Thoracic aorta (tissue), 2 donors: ENCODE data around the gene ADGRE2. TPM values are rescaled to one million over a fixed set of nuclear protein-coding genes. Genes with fewer than 3 reads are reported as not detected.

Source experiments
- ATAC-seq: fragments of 150-250 bp; one replicate; pipeline ENCODE4 v1.8.0; 2017; ENCODE audit warnings: low read depth; ENCODE audit not compliant: insufficient number of reproducible peaks, low FRiP score
- DNase-seq: peaks from one replicate; pipeline ENCODE4 v3.0.0-alpha.2; 2020; ENCODE audit warnings: low spot score
- H3K27ac ChIP-seq, 2 donors: fragments of 200-600 bp; sonication (generic); 1 replicate in 1 of 2; 2 replicates in 1 of 2; pipeline ENCODE4 v1.5.1; 2016; ENCODE audit warnings: mild to moderate bottlenecking in 2 of 2, moderate library complexity in 2 of 2
- H3K27me3 ChIP-seq: fragments of 200-600 bp; sonication (generic); replicated peaks from 2 replicates; pipeline ENCODE4 v1.6.0; 2016; ENCODE audit warnings: mild to moderate bottlenecking; ENCODE audit not compliant: insufficient read depth
- H3K36me3 ChIP-seq: fragments of 200-600 bp; sonication (generic); one replicate; pipeline ENCODE4 v1.5.1; 2016
- H3K4me1 ChIP-seq, 2 donors: fragments of 200-600 bp; sonication (generic); 1 replicate in 1 of 2; 2 replicates in 1 of 2; pipeline versions ENCODE4 v1.5.1 to v1.6.0; 2016; ENCODE audit warnings: low read depth in 2 of 2, mild to moderate bottlenecking in 1 of 2; ENCODE audit not compliant: control insufficient read depth in 1 of 2
- H3K4me3 ChIP-seq: fragments of 200-600 bp; sonication (generic); 2 replicates; pipeline ENCODE4 v1.5.1; 2016; ENCODE audit warnings: mild to moderate bottlenecking
- H3K9me3 ChIP-seq: fragments of 200-600 bp; sonication (generic); 2 replicates; pipeline ENCODE4 v1.5.1; 2016
- CTCF ChIP-seq: fragments of 200-600 bp; sonication (generic); IDR thresholded peaks from one replicate; pipeline ENCODE4 v1.5.1; 2019; ENCODE audit warnings: antibody characterized with exemption
- total RNA-seq, 2 donors: library from RNA; depleted of rRNA; stranded (reverse); fragments of >200 nt; gene quantifications; one replicate each; pipeline versions ENCODE4 v1.1.0 to v1.2.3, GENCODE V29; 2016

Gene ADGRE2
- total RNA-seq, 2 donors from 2014 or later: 8.3 to 9.9 TPM

- no peak overlapping the region for H3K4me3 ChIP-seq
- no peaks in the 10 kb centered on the region for H3K36me3 ChIP-seq
- no peak overlapping the region for H3K27ac ChIP-seq
- no peaks in the 10 kb centered on the region for H3K27me3 ChIP-seq
- H3K4me1 ChIP-seq: peaks cover 0 to 3% of the 10 kb centered on the region in 2 donors
- ATAC-seq (no peak), DNase-seq (no peak)
- no peak for TF ChIP-seq CTCF
- no peaks in the 10 kb centered on the region for H3K9me3 ChIP-seq
These were observed 5.4 kb downstream of the ADGRE2 start for GRCh38 chr19:14772995-14773394.

GRCh38 chr19:14772467-14772866 lies 5.9 kb downstream of the ADGRE2 start:
- Histone ChIP-seq H3K27ac (no peak overlapping the region), H3K27me3 (no peaks in the 10 kb centered on the region), H3K4me1 (peaks cover 0 to 3% of the 10 kb centered on the region in 2 donors), H3K4me3 (no peak overlapping the region), H3K36me3 (no peaks in the 10 kb centered on the region), H3K9me3 (no peaks in the 10 kb centered on the region)
- ATAC-seq (no peak), DNase-seq (no peak)
- no peak for TF ChIP-seq CTCF

GRCh38 chr19:14770944-14771839 lies 7.2 kb downstream of the ADGRE2 start:
- no peak for ATAC-seq
- no peaks in the 10 kb centered on the region for H3K36me3 ChIP-seq
- H3K27me3 ChIP-seq: no peaks in the 10 kb centered on the region

GRCh38 chr19:14770136-14770535 lies 8.2 kb downstream of the ADGRE2 start:
- ATAC-seq: no peak
- H3K4me3 ChIP-seq: no peak overlapping the region
- no peak for TF ChIP-seq CTCF
- no peaks in the 10 kb centered on the region for H3K27me3 ChIP-seq
- H3K9me3 ChIP-seq: no peaks in the 10 kb centered on the region
- H3K27ac ChIP-seq: no peak overlapping the region
- no peaks in the 10 kb centered on the region for H3K36me3 ChIP-seq
- H3K4me1 ChIP-seq: no peaks in the 10 kb centered on the region
- no peak for DNase-seq

More at GRCh38 chr19:14770944-14771839, 7.2 kb downstream of the ADGRE2 start:
- H3K9me3 ChIP-seq: no peaks in the 10 kb centered on the region
- H3K4me3 ChIP-seq: no peak overlapping the region
- H3K27ac ChIP-seq: no peak overlapping the region
- no peaks in the 10 kb centered on the region for H3K4me1 ChIP-seq
- DNase-seq: no peak
- TF ChIP-seq CTCF: no peak

GRCh38 chr19:14769201-14769600 lies 9.2 kb downstream of the ADGRE2 start:
- H3K4me1 ChIP-seq: no peaks in the 10 kb centered on the region
- DNase-seq: no peak

More at GRCh38 chr19:14769201-14769600, 9.2 kb downstream of the ADGRE2 start:
- Histone ChIP-seq H3K36me3 (no peaks in the 10 kb centered on the region), H3K9me3 (no peaks in the 10 kb centered on the region), H3K27ac (no peak overlapping the region), H3K4me3 (no peak overlapping the region), H3K27me3 (no peaks in the 10 kb centered on the region)
- TF ChIP-seq CTCF: no peak
- no peak for ATAC-seq
